ENCODE measurements around the gene SSR3. TPM values are rescaled to one million over a fixed set of nuclear protein-coding genes. Genes with fewer than 3 reads are reported as not detected.

Gene SSR3
- total RNA-seq, 1 experiment from 2014 or later = 177 TPM

- no TSS peak for BruUV-seq (replicated peaks)
- CTCF ChIA-PET = no interaction called here
- Histone ChIP-seq H3K36me3 (ENCODE audit: control insufficient read depth in 1 of 2, insufficient read depth in 2 of 2, low read length in 2 of 2) (peaks cover 34 to 89% of the 10 kb centered on the region in 2 experiments), H3K4me1 (ENCODE audit: control insufficient read depth in 1 of 2, insufficient read depth in 2 of 2, low read length in 2 of 2) (peaks cover 0 to 3% of the 10 kb centered on the region in 2 experiments; a peak in 1 of 4 replicates), H4K20me1 (ENCODE audit: insufficient read depth) (peaks cover 6% of the 10 kb centered on the region; the same call in 1 of the 2 replicates), H3K4me3 (replicated peaks in 1 of 2; ENCODE audit: low read depth in 1 of 2, low read length in 2 of 2) (no peak overlapping the region), H3K9me2 (ENCODE audit: insufficient read depth) (no peaks in the 10 kb centered on the region), H3K9me3 (ENCODE audit: control insufficient read depth in 1 of 2, insufficient read depth in 1 of 2, low read depth in 1 of 2, low read length in 2 of 2) (no peaks in the 10 kb centered on the region), H3K4me2 (ENCODE audit: low read length) (no peak overlapping the region), H3K79me2 (ENCODE audit: insufficient read depth, low read length) (peaks cover 92% of the 10 kb centered on the region), H3K27me3 (ENCODE audit: insufficient read depth, low read length) (no peaks in the 10 kb centered on the region), H3K9ac (ENCODE audit: low read length) (no peak overlapping the region), H3K27ac (ENCODE audit: low read depth, low read length) (no peak overlapping the region), H2AFZ (ENCODE audit: low read depth, low read length, poor library complexity, severe bottlenecking) (no peak overlapping the region)
- TF ChIP-seq ZNF274 (IDR thresholded peaks at IDR 0.05; ENCODE audit: low read depth, low read length) = no peak
- no peak for TF ChIP-seq ZFX (IDR thresholded peaks at IDR 0.05)
- no peak for TF ChIP-seq SIN3A (IDR thresholded peaks at IDR 0.05; ENCODE audit: low read depth)
- no peak for TF ChIP-seq CEBPB (IDR thresholded peaks at IDR 0.05; ENCODE audit: low read depth)
- TF ChIP-seq REST (IDR thresholded peaks at IDR 0.05; ENCODE audit: low read depth) = no peak
- TF ChIP-seq SRF (IDR thresholded peaks at IDR 0.05; ENCODE audit: low read depth) = no peak
- no peak for TF ChIP-seq MAX (IDR thresholded peaks at IDR 0.05)
- no peak for TF ChIP-seq EZH2 (IDR thresholded peaks at IDR 0.05)
- no peak for TF ChIP-seq YY1 (IDR thresholded peaks at IDR 0.05; ENCODE audit: extremely low read depth, insufficient replicate concordance, low read depth, low read length)
- no peak for TF ChIP-seq ZBTB33 (IDR thresholded peaks at IDR 0.05; ENCODE audit: extremely low read depth, insufficient replicate concordance, low read length)
- ATAC-seq = no peak
- POLR2A ChIA-PET = no interaction called here
- intact Hi-C loops (cut with micrococcal nuclease) = no loop called here
- RAD21 ChIA-PET (ENCODE audit: low non-redundant PET in 1 of 2, low total read pairs in 2 of 2, uncharacterized antibody in 2 of 2, unreplicated experiment in 2 of 2) = no interaction called here
- DNase-seq (ENCODE audit: low read depth, low spot score) = no peak
Measured at GRCh38 chr3:156548041-156548687, 6.8 kb downstream of the SSR3 start.

Measured in HCT116 (cell line).